Renal pelvis (tissue), 4 donors: Measurements from ENCODE around the gene CTNNBIP1. TPM values are rescaled to one million over a fixed set of nuclear protein-coding genes. Genes with fewer than 3 reads are reported as not detected.
"Not testable (repeated sequence)": the region's sequence is repeated elsewhere in the genome, so short reads cannot be mapped to it uniquely, and the experiment has no call there.

ENCODE experiments used
- DNase-seq: peaks from one replicate; pipeline ENCODE4 v3.0.0-alpha.2; 2013
- polyA plus RNA-seq, 3 donors: library from polyadenylated mRNA; unstranded; fragments of 120-200 nt; gene quantifications; one replicate each; pipeline ENCODE4 v1.2.1, GENCODE V29; 2013; ENCODE audit not compliant: insufficient read length in 3 of 3

The CTNNBIP1 gene
- polyA plus RNA-seq, 3 donors = 29.0 to 37.8 (median 33.4) TPM

- no peak for DNase-seq
Observed at GRCh38 chr1:9811239-9811966, 98.7 kb downstream of the CTNNBIP1 start.

GRCh38 chr1:9809100-9809510, 101.0 kb downstream of the CTNNBIP1 start:
- no peak for DNase-seq

GRCh38 chr1:9808459-9808858, 101.6 kb downstream of the CTNNBIP1 start:
- no peak for DNase-seq

- no peak for DNase-seq
Observed at GRCh38 chr1:9807541-9807940, 102.5 kb downstream of the CTNNBIP1 start.

- DNase-seq = not testable (repeated sequence)
Observed at GRCh38 chr1:9805972-9806371, 104.1 kb downstream of the CTNNBIP1 start.

- DNase-seq = no peak
Observed at GRCh38 chr1:9805006-9805508, 105.0 kb downstream of the CTNNBIP1 start.

GRCh38 chr1:9803003-9803918, 106.8 kb downstream of the CTNNBIP1 start:
- not testable (repeated sequence) for DNase-seq

- DNase-seq = no peak
Observed at GRCh38 chr1:9801909-9802308, 108.2 kb downstream of the CTNNBIP1 start.

Other genes starting within 250 kb of the CTNNBIP1 start
- gene CLSTN1, start 86.3 kb downstream of the CTNNBIP1 start, polyA plus RNA-seq = 100 to 1,000 TPM; 143 to 163 (median 161) TPM
- gene LZIC, start 33.1 kb upstream of the CTNNBIP1 start, polyA plus RNA-seq = 10 to 100 TPM; 54.8 to 70.0 (median 63.4) TPM
- 10 to 100 TPM; 18.2 to 25.7 (median 18.3) TPM for gene NMNAT1, start 33.2 kb upstream of the CTNNBIP1 start, polyA plus RNA-seq
- gene RBP7, start 87.0 kb upstream of the CTNNBIP1 start, polyA plus RNA-seq = 10 to 100 TPM; 18.6 to 25.0 (median 18.8) TPM
- 10 to 100 TPM; 48.6 to 58.8 (median 58.2) TPM for gene UBE4B, start 122.7 kb upstream of the CTNNBIP1 start, polyA plus RNA-seq